ENCODE data around the gene PPME1.

GRCh38 chr11:74267014-74267413 lies 95.9 kb downstream of the PPME1 start:
- TF ChIP-seq POLR2AphosphoS5 (IDR thresholded peaks at IDR 0.05) (no peak), CTCF (IDR thresholded peaks at IDR 0.05) (no peak)

All from upper lobe of left lung (tissue), 4 donors.